ENCODE results near the gene CCDC74B.
"Not testable (repeated sequence)": the region's sequence is repeated elsewhere in the genome, so short reads cannot be mapped to it uniquely, and the experiment has no call there.

CCDC74B gene

DNA sequence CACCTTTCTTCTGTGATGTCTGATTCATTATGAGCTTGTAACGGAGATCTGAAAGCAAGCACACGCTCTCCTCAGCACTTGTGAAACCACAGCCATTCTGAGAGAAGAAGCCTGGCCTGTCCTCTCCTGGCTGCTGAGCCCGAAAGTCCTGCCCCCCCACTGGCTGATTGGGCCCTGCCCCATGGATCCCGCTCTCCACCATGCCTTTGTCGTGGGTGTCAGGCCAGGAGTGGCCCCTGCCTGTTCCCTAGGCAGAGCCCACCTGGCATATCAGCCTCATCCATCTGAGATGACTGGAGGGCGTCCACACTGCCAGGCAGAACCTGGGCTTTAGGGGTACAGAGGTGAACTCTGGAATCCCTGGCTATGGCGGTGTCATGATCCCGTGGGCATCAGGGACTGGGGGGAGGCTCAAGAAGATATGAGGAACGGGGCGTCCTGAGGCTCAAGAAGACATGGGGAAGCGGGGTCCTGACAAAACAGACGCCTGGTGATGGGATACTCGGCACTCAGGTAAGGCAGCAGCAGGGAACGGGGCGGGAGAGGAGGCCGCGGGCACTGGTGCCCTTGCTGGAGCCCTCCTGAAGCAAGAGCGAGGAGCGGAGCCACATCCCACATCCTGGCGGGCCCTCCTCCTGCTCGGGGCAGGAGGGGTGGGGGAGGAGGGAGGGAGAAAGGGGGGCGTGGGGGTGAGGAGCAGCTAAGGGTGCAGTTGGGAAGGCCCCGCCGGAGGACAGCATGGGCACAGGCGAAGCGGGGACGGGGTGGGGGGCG is 1.5 kb downstream of the CCDC74B start:
- DNase-seq: not testable (repeated sequence)

DNA sequence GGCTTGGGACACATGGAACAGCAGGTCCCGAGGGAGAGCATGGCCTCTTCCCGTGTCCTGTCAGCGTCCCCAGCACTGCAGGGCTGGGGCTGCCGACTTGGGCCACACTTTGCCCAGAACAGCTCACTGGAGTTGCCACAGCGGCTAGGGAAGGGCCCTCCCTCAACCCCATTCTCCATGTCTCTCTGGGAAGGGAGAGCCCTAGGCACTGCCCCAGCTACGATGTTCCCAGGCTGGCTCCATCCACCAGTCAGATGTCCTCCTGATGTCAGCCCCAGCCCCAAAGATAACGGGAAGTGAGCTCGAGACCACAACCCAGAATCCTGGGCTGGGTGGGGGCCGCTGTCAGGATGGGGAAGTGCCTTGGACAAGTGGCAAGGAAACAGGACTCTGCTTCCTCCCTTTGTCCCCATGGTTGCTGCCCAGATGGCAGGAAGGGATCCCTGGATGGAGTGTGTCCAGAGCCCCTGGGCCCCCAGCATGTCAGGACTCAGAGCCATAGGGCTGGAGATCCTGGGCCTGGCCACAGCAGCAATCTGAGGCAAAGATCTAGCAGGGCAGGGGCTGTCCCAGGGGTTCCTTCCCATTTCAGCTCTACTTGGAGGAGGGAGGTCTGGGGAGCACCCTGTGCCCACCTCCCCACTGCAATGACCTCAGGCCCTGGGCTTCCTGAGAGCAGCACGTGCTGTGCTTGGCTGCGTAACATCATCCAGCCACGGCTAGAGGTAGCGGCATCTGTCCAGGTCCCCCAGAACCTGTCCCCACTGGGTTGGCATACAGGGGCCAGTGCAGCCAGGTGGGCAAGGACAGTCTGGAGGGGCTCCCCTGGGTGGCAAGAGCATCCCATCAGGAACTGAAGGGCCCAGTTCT is 2.3 kb downstream of the CCDC74B start:
- DNase-seq: not testable (repeated sequence)

DNA sequence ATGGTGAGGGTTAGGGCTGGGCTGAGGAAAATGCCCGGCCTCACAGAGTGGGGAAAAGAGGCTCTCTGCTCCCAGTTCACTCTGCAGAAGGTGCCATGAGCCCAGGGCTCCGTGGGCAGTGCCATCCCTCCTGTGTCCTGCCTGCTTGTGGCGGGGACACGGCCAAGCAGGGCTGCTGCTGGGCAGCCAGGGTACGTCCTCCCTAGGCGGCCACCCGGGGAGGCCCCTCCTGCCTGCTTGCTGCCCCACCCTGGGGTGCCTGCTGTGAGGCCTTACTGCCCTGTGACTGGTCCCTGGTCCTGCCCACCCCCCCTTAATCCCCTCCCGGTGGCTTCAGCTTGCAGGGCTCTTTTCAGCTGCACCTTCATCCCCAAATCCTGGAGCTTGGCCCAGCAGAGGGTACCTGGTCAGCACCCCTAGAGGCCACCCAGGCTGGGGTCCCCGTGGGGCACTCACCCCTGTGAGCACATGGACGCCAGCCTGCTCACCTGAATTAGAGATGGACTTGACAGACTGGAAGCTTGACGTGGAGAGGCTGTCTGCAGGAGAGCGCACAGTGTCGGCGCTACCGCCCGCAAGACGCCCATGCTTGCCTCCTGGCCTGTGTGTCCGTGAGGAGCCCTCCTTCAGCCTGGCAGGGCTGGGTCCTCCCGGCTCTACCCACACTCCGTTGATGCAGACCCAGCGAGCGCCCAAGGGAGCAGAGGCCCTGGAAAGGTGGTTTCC is 3.1 kb downstream of the CCDC74B start:
- DNase-seq: not testable (repeated sequence)

DNA sequence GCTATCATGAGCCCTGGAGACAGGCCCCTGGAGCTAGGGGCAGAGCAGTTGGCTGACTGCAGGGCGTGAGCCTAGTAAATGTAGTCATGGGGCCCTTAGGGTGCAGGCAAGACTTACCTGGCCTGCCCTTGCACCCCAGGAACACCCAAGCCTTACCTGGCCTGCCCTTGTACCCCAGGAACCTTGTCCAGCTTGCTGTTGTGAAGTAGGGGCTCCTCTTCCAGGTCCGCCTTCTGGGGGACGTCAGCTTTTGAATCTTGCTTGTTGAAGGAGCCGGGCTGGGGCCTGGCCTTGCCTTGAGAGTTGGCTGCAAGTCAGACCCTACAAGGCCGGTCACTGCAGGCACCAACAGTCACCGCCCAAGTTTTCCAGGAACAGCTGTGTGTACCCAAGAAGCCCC is 3.9 kb downstream of the CCDC74B start:
- not testable (repeated sequence) for DNase-seq

DNA sequence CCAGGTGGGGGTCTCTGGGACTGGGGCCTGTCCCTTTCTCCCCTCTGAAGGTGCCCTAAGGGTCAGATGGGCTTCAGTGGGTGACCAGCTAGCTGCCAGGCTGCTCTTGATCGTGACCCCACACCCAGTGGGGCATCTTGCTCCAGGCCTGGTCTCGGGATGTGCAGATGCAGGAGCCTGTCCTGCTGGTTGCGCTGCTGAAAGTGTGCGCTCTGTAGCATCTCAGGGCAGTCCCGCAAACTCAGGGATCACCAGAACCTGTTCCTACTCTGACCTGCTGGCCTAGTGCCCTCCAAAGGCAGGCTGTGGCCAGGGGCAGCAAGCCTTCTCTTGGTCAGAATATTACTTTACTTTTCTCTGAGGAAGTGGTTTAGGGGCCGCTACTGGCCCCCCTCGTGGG is 4.4 kb downstream of the CCDC74B start:
- DNase-seq: not testable (repeated sequence)

DNA sequence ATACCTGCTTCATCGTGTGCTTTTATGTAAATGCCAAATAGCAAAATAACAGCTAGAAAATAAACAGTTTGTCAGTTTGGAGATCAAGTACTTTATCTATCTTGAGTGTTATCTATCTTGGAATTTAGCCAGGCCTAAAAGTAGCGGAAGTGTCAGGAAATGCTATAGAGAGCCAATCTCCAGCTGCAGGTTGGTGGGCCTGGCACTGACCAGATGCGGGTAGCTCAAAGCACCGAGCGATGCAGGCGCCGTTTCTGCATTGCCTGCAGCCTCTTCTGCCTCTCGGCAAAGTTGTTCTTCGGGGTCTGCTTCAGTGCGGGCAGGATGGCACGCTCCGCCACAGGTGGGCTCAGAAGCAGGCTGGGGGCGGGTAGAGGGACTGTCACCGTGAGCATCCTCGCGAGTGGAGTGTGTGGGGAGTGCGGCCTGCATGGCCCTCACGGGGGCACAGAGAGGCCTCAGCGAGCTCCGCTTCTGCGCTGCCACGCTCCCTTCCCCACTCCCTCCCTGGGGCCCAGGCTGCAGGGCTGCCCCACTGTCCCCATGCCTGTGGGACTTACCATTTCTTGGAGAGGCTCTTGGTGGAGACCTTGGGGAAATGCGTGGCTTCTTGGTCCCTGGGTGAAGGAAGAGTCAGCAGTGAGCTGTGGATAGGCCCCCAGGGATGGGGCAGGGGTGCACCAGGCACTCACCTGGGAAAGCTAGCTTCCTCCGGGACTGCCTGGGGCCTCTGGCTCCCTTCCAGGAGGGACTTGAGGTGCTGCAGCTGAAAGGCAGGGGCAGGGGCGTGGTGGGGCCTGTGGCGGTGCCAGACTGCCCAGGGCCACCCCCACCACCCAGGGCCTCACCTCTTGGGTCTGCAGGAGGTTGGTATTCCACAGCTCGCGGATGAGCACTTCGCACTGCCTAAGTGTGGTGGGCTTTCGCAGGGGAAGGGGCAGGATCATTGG is 5.3 kb downstream of the CCDC74B start:
- not testable (repeated sequence) for DNase-seq

DNA sequence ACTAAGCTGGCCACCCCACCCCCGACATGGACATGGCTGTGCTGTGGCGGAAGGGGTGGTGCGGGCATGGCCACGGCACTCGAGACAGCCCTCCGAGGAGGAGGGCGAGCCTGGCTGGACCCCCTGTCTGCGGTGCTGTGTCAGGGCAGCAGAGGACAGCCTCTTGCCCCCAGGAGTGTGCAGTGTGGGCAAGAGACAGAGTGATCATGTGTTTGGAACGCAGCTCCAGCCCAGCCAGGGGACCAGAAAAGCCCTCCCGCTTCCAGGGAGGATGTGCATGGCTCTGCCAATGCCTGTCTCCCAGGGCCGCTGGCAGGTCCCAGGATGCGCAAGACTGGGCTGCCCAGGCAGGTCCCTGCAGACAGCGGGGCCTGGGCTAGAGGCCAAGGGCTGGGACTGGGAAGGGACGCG is 6.1 kb downstream of the CCDC74B start:
- not testable (repeated sequence) for DNase-seq

DNA sequence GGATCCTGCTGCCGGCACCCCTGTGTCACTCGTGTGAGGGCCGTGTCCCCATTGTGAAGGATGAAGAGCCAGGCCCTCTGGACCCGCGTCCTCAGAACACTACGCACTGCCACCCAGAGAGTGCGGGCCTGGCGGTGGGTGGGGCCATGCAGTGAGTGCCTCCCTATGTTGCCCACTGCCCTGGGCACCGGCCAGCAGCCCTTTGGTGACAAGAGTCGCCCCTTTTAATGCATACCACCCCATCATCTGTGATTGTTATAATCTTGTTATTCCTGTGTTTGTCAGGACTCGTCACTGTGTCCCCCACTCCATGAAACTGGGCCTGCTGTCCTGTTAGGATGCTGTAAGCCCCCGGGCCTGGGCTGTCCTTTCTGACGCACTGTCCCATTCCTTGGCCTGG is 6.6 kb downstream of the CCDC74B start:
- not testable (repeated sequence) for DNase-seq

DNA sequence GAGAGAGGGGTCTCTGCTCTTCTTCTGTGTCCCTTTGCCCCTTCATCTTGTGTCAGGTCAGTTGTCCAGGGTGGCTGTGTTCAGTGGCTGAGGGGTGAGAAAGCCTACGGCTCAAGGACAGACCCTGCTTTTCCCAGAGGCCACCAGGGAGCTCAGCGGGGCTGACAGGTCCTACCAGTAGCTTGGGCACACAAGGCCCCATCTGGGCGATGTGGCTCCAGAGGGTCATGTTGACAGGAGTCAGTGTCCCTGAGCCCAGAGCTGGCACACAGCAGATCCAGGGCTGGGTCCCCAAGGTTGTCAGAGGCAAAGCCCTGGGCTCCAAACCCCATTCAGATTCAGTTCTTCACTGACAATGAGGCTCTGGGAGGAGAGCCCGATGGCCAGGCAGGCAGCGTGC is 7.8 kb downstream of the CCDC74B start:
- DNase-seq: not testable (repeated sequence)

DNA sequence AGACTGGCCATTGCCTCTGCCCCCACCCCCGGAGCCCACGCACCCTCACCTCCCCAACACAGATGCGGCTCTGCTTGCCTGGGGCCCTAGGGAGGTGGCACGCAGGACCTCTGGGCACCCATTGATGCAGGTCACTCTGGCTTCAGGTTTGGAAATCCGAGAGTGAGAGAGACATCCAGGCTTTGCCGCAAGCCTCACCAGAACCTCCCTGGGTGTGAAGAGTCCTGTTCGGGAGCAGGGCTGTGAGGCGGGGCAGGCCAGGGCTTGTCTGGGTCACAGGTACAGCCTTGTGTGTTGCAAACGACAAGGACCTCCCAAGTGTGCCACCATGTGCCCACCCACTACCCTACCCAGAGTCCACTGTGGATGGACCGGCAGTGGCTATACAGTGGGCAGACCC is 8.4 kb downstream of the CCDC74B start:
- not testable (repeated sequence) for DNase-seq

DNA sequence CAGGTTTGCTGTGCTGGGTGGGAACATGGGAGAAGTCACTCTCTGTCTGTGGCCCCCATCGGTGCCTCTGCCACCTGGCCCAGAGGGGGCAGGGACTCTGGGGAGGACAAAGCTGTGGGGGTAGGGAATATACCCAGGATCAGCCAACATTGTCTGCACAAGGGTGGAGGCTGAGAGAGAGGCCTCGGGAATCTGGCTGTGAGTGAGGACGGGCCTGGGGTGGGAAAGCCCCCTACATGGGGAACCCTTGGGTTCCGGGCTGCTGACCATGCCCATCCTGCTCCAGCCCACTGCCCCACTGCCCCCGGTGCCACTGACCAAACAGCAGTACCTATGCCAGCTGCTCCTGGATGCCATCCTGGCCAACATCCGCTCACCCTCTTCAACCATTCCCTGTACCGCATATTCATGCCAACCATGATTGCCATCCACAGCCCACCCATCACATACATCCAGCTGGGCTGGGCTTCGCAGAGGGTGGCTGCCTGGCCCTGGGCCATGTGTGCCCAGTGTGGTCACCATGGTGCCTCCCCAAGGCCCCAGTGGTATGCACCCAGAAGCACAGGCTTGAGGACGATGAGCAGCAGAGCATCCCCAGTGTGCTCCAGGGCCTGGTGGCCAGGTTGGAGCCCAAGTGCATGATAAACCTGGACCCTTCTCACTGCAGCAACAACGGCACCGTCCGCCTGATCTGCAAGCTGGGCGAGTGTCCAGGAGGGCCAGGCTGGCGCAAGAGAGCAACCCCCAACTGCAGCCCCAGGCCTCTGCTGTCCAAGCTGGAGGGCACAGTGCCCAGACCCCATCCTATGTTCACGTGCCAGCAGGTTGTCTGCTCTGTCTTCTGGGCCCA is 9.0 kb downstream of the CCDC74B start:
- DNase-seq: no peak

DNA sequence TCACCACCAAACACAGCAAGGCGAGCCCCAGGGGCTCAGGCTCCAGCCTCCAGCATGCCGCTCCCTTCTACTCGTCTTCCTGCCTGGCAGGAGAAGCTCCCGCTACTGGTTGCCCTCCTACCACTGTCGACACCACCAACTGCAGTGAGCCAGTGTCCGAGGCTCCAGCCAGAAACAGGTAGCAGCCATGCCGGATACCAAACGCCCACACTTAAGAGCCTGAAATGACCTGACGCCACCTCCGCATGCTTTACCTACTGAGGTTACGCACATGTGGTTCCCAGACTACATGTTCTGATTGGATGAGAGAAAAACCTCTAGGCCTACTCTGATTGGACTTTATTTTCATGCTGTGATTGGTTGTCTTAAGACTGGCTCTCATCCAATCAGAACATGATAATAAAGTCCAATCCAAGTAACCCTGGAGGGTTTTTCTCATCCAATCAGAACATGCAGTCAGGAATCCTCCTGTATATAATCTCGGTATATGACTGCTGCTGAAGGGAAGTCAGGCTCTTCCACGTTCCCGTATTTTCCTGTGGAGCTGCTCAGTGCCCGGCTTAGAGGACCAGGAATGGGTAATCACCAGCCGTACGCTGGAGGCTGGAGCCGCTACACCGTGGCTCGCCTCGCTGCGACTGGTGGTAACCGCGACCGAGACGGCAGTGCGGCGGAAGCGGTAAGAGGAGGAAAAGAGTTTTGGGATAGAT is 15.6 kb downstream of the CCDC74B start, which contains the start of gene POTEF:
TSS of gene POTEF (minus strand) at position 103 of the 710 bp plus-strand sequence. CDS start 8,707 bp downstream, outside the sequence.
- DNase-seq: not testable (repeated sequence)

DNA sequence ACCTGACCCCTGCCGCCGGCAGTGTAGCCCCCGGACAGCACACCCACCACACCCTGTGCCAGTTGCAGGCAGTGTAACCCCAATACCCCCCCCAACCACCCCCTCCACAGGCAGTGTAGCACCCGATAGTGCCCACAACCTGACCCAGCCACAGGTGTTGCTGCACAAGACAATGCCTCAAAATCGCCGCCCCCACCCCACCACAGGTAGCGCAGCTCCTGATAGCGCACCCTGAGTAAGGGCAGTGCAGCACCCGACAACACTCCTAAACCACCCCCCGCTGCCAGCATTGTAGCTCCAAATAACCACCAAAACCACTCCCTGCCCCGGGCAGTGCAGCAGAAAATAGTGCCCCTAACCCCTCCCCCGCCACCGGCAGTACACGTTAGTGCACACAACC is 16.4 kb downstream of the CCDC74B start:
- DNase-seq: not testable (repeated sequence)

DNA sequence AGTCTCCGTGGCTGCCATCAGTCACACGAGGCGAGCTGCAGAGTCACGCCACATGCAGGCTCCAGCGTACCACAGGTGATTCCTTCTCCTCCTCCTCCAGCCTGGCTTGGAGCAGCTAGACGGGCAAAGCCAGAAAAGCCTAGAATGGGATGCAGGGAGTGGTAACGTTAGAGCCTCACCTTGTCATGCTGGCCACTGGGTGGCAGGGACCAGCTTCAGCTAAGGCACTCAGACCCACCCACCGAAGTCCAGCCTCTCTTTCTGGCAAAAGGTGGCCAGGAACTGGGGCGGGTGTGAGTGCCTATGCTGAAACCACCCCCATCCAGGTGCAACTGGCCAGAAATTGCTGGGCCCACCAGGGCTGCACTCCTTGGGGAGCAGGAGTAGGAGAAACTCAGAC is 17.2 kb downstream of the CCDC74B start:
- DNase-seq: not testable (repeated sequence)

DNA sequence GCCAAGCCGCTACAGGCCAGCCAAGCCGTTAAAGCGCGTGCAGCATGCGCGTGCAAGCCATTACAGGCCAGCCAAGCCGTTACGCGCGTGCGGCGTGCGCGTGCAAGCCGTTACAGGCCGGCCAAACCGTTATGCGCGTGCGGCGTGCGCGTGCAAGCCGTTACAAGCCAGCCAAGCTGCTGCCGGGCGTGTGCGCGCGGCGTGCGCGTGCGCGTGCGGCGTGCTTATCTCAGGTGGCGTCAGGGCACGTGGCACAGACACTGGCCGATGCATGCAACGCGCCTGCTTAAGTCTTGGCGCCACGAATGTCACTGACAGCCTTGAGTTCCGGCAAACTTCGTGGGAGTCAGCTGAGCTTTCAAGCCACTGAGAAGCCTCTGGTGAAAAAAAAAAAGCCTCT is 24.0 kb downstream of the CCDC74B start:
- DNase-seq: not testable (repeated sequence)

DNA sequence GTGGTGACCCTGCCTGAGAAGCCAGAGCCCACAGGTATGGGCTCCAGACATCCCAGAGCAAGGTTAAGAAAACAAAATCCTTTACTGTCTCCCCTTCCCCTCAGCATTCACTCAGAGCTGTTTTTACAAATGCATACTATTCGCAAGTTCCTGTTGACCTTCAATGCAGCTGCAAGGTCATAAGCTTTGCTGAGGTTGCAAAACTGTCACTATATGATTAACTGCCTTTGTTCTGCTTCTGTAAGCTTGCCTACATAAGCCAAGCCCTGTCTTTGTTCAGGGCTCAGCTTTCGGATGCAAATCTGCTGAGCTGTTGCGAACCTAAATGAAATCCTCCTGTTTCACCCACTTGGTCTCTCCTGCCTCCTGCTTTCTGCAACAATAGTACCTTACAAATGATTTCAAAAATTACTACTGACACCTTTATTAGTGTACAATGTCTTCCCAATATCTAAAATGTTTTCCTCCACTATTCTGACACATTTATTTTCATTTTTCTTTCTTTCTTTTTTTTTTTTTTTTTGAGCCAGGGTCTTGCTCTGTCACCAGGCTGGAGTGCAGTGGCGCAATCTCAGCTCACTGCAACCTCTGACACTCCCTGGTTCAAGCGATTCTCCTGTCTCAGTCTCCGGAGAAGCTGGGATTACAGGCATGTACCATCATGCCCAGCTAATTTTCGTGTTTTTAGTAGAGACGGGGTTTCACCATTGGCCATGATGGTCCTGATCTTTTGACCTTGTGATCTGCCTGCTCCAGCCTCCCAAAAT is 42.1 kb downstream of the CCDC74B start:
- not testable (repeated sequence) for DNase-seq

All from stimulated activated CD4-positive, alpha-beta T cell treated with anti-CD3 and anti-CD28 coated beads, Interleukin-4, amount 100 ng/mL, for 24 hours (primary cell).